Left kidney (tissue), 8 donors: Measurements from ENCODE around the gene MAMLD1. TPM values are rescaled to one million over a fixed set of nuclear protein-coding genes. Genes with fewer than 3 reads are reported as not detected.
"Not testable (repeated sequence)": the region's sequence is repeated elsewhere in the genome, so short reads cannot be mapped to it uniquely, and the experiment has no call there.

Experiments used
- DNase-seq: peaks from one replicate; pipeline ENCODE4 v3.0.0-alpha.2; 2013
- long read RNA-seq, 8 donors: transcript quantifications; one replicate each; lab custom pipeline, GENCODE V29; 2026
- polyA plus RNA-seq: library from polyadenylated mRNA; unstranded; fragments of 120-200 nt; gene quantifications from one replicate; pipeline ENCODE4 v1.2.1, GENCODE V29; 2013; ENCODE audit not compliant: insufficient read length

The MAMLD1 gene, protein sequence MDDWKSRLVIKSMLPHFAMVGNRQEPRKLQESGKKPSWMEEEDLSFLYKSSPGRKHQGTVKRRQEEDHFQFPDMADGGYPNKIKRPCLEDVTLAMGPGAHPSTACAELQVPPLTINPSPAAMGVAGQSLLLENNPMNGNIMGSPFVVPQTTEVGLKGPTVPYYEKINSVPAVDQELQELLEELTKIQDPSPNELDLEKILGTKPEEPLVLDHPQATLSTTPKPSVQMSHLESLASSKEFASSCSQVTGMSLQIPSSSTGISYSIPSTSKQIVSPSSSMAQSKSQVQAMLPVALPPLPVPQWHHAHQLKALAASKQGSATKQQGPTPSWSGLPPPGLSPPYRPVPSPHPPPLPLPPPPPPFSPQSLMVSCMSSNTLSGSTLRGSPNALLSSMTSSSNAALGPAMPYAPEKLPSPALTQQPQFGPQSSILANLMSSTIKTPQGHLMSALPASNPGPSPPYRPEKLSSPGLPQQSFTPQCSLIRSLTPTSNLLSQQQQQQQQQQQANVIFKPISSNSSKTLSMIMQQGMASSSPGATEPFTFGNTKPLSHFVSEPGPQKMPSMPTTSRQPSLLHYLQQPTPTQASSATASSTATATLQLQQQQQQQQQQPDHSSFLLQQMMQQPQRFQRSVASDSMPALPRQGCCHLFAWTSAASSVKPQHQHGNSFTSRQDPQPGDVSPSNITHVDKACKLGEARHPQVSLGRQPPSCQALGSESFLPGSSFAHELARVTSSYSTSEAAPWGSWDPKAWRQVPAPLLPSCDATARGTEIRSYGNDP
- 7.5 TPM for polyA plus RNA-seq
- long read RNA-seq, donor 1, full-length matches to known transcripts: 1 of 1 reads
- long read RNA-seq, donor 1, partial matches to known transcripts: 0 of 1 reads
- long read RNA-seq, donor 1, other reads (novel, unspliced or antisense): 0 of 1 reads
- long read RNA-seq, donor 2: 0 reads
- long read RNA-seq, donor 3, full-length matches to known transcripts: 1 of 1 reads
- long read RNA-seq, donor 3, partial matches to known transcripts: 0 of 1 reads
- long read RNA-seq, donor 3, other reads (novel, unspliced or antisense): 0 of 1 reads
- long read RNA-seq, donor 4: 0 reads
- long read RNA-seq, donor 5: 0 reads
- long read RNA-seq, donor 6, partial matches to known transcripts: 0 of 1 reads
- long read RNA-seq, donor 6, other reads (novel, unspliced or antisense): 0 of 1 reads
- long read RNA-seq, donor 7, partial matches to known transcripts: 0 of 1 reads
- long read RNA-seq, donor 7, other reads (novel, unspliced or antisense): 0 of 1 reads
- long read RNA-seq, donor 8: 0 reads

GRCh38 chrX:150362599-150363481 is at the start of gene MAMLD1:
MAMLD1 (plus strand) TSS chrX:150363317; CDS start chrX:150445517, 82,200 bp downstream.
- no peak for DNase-seq

DNA sequence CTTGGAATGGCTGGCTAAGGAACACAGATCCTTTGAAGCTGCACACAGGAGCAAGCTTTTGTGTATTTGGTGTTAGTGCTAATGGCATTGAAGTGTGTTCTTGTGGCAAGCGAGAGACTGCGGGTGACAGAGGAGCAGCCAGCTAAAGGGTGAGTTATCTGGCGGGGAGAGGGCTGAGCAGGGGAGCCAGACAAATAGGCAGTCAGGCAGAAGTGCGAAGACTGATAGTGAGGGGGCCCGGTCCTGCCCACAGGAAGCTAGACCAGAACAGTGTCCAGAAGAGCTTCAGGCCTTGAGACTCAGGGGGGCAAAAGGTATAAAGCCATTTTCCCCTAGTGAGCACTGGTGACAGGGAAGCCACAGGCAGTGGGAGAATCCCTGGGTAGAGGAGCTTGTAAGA is 49.6 kb upstream of the MAMLD1 start:
- DNase-seq: no peak

DNA sequence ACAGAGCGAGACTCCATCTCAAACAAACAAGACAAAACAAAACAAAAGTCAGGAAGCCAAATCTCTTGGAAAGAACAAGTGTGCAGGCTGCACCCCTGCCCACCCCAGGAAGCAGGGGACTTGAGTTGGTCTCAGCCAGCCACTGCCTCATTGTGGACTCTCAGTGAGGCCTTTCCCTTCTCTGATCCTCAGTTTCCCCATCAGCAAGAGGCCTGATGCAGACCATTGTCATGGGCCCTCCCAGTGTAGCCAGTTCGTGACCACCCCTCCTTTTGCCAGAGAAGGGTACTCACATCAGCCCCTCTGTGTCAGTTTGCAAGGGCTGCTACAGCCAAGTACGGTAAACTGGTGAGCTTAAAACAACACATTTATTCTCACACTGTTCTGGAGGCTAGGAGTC is 48.9 kb upstream of the MAMLD1 start:
- DNase-seq: no peak

GRCh38 chrX:150316564-150316963 is 46.6 kb upstream of the MAMLD1 start:
- peak; percentile 10 for DNase-seq

GRCh38 chrX:150323020-150323419 is 40.1 kb upstream of the MAMLD1 start:
- no peak for DNase-seq

- DNase-seq: no peak
Measured at GRCh38 chrX:150324035-150324728, 38.9 kb upstream of the MAMLD1 start.

GRCh38 chrX:150324919-150325318 is 38.2 kb upstream of the MAMLD1 start:
- DNase-seq: no peak

GRCh38 chrX:150326541-150327247 is 36.4 kb upstream of the MAMLD1 start:
- DNase-seq: no peak

- DNase-seq: no peak
Measured at GRCh38 chrX:150329282-150329681, 33.8 kb upstream of the MAMLD1 start.

DNA sequence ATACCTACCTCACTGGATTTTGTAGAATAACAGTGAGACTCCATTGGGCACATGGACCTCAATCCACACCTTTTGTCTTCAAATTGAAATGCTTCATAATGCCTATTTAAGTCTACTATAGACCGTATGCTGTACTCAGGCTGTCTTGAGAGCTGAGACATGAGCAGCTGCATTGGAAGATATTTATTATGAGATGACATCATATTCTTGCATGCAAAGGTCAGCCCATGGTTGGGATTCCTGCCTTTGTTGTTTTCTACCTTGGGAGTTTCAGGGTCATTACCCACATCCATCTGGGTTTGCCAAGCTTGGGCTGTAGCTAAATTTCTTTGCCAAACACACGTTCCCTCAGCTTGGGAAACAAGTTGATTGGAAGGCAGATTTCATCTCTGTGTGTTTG is 33.2 kb upstream of the MAMLD1 start:
- no peak for DNase-seq

DNA sequence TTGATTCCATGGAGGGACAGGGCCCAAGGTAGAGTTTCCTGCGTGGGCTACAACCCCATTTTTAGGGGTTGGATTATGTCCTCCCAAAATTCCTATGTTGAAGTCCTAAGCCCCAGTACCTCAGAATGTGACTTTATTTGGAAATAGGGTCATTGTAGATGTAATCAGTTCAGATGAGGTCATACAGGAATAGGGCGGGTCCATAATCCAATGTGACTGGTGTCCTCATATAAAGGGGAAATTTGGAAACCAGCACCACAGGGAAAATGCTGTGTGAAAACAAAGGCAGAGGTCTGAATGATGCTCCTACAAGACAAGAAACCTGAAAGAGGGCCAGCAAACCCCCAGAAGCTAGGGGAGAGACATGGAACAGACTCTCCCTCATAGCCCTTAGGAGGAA is 31.1 kb upstream of the MAMLD1 start:
- DNase-seq: no peak

GRCh38 chrX:150334100-150334499 is 29.0 kb upstream of the MAMLD1 start:
- DNase-seq: no peak

DNA sequence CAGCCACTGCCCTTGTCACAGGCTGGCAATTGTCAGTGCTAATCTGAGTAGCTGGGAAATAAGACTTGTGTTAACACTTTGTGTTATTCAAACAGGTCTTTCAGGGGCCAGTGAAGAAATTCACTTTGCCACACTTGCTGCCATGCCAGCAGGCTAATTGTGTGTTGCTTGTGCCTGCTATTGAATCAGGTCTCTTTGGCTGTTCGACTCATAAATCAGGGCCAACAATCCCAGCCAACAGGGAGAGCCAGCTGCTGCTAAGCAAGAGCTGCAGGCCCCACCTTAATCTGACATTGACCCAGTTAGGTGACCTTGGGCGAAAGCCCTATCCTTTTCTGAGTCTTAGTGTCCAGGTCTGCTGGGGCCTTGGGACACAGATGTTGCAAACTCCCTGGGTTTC is 28.1 kb upstream of the MAMLD1 start:
- no peak for DNase-seq

- DNase-seq: no peak
Measured at GRCh38 chrX:150337026-150337425, 26.1 kb upstream of the MAMLD1 start.

- DNase-seq: no peak
Measured at GRCh38 chrX:150337536-150337935, 25.6 kb upstream of the MAMLD1 start.

- DNase-seq: no peak
Measured at GRCh38 chrX:150338615-150339014, 24.5 kb upstream of the MAMLD1 start.

GRCh38 chrX:150339736-150340135 is 23.4 kb upstream of the MAMLD1 start:
- DNase-seq: no peak

GRCh38 chrX:150340326-150340725 is 22.8 kb upstream of the MAMLD1 start:
- not testable (repeated sequence) for DNase-seq

GRCh38 chrX:150347471-150347870 is 15.6 kb upstream of the MAMLD1 start:
- DNase-seq: no peak

DNA sequence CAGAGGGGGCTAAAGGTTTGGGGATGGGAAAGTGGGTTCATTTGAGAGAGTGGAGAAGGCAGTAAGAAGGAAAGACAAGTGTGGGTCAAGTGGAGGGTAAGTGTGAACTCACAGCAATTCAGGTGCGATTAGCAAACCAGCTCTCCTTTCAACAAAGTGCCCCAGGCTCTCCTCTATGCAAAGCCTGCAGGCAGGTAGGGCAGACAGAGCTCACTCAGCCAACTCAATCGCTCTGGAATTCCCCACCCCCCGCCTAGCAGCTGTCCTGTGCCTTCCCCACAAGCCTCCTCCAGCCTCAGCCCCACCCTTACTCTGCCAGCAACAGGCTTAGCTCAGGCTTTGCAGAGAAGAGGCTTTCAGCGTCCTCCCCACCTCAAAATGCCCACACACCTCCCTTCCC is 14.8 kb upstream of the MAMLD1 start:
- no peak for DNase-seq
